Measurements from ENCODE around the gene GPHB5.

DNA sequence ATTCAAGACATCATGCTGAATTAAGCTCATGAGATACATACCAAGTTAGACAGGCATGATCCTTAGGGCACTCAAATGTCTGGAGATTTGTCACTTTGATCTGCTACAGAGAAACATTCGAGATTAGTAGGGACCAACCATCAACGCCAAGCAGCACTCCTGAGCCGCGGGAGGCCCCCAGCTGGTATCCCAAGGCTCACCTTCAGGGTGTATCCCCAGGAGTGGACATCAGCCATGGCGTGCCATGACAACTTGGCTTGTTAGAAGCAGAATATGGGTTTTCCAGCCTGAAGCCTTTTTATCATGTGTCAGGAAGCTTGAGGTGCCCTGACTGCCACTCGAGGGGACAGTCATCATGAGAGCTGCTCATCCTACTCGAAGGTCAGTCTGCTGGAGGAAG, 39.1 kb upstream of the GPHB5 start:
- TF ChIP-seq EZH2 (IDR thresholded peaks at IDR 0.05) (no peak), CTCF (IDR thresholded peaks at IDR 0.05 in 2 of 3, conservative IDR thresholded peaks at IDR 0.05 in 1 of 3; ENCODE audit: borderline replicate concordance in 1 of 3, insufficient read depth in 1 of 3, low read depth in 2 of 3, low read length in 2 of 3) (no peak), POLR2A (IDR thresholded peaks at IDR 0.05; ENCODE audit: borderline replicate concordance, extremely low read depth, insufficient read depth, insufficient read length) (no peak)
